Mesothelial cell of epicardium (in vitro differentiated cells): ENCODE results near the gene ATP5F1D. TPM values are rescaled to one million over a fixed set of nuclear protein-coding genes. Genes with fewer than 3 reads are reported as not detected.
A peak's percentile ranks its signal among the peaks of the same experiment; 100 is the strongest.

Source experiments
- DNase-seq, 2 experiments: peaks; one replicate each; pipeline ENCODE4 v3.0.0; 2021; ENCODE audit warnings: low spot score in 2 of 2; ENCODE audit not compliant: unreplicated experiment in 2 of 2
- H3K27ac Mint-ChIP-seq: 2 replicates; pipeline ENCODE4 v1.8.0; 2021; ENCODE audit warnings: mixed read lengths
- H3K27me3 Mint-ChIP-seq: 2 replicates; pipeline ENCODE4 v1.8.0; 2021; ENCODE audit warnings: low read depth, mixed read lengths
- H3K36me3 Mint-ChIP-seq: 2 replicates; pipeline ENCODE4 v1.8.0; 2021; ENCODE audit warnings: mixed read lengths
- H3K4me1 Mint-ChIP-seq: 2 replicates; pipeline ENCODE4 v1.8.0; 2021; ENCODE audit warnings: mixed read lengths
- H3K4me3 Mint-ChIP-seq: 2 replicates; pipeline ENCODE4 v1.8.0; 2021; ENCODE audit warnings: mild to moderate bottlenecking, moderate library complexity, mixed read lengths
- H3K9me3 Mint-ChIP-seq: 2 replicates; pipeline ENCODE4 v1.8.0; 2021; ENCODE audit warnings: mixed read lengths
- total RNA-seq: library from RNA; stranded (reverse); gene quantifications from 3 replicates; pipeline ENCODE4 v1.2.1, GENCODE V29; 2021
- TF ChIP-seq, protein P1 (sequence below): fragments of 200-600 bp; sonication (generic); IDR thresholded peaks from one replicate; pipeline ENCODE4 v1.5.0; 2021; ENCODE audit warnings: antibody characterized with exemption; ENCODE audit not compliant: unreplicated experiment

Gene ATP5F1D
- total RNA-seq, 1 donor from 2014 or later = 108 TPM

GRCh38 chr19:1261798-1262622 is 20.5 kb downstream of the ATP5F1D start:
- Mint-ChIP-seq H3K4me1 (peaks cover 43% of the 10 kb centered on the region), H3K9me3 (no peaks in the 10 kb centered on the region), H3K36me3 (peaks cover 7% of the 10 kb centered on the region), H3K27me3 (peaks cover under 1% of the 10 kb centered on the region), H3K4me3 (peak overlapping the region; percentile 79), H3K27ac (peak overlapping the region; percentile 97)
- DNase-seq = no peak
- TF ChIP-seq, protein P1, sequence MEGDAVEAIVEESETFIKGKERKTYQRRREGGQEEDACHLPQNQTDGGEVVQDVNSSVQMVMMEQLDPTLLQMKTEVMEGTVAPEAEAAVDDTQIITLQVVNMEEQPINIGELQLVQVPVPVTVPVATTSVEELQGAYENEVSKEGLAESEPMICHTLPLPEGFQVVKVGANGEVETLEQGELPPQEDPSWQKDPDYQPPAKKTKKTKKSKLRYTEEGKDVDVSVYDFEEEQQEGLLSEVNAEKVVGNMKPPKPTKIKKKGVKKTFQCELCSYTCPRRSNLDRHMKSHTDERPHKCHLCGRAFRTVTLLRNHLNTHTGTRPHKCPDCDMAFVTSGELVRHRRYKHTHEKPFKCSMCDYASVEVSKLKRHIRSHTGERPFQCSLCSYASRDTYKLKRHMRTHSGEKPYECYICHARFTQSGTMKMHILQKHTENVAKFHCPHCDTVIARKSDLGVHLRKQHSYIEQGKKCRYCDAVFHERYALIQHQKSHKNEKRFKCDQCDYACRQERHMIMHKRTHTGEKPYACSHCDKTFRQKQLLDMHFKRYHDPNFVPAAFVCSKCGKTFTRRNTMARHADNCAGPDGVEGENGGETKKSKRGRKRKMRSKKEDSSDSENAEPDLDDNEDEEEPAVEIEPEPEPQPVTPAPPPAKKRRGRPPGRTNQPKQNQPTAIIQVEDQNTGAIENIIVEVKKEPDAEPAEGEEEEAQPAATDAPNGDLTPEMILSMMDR = peak; percentile 1

DNA sequence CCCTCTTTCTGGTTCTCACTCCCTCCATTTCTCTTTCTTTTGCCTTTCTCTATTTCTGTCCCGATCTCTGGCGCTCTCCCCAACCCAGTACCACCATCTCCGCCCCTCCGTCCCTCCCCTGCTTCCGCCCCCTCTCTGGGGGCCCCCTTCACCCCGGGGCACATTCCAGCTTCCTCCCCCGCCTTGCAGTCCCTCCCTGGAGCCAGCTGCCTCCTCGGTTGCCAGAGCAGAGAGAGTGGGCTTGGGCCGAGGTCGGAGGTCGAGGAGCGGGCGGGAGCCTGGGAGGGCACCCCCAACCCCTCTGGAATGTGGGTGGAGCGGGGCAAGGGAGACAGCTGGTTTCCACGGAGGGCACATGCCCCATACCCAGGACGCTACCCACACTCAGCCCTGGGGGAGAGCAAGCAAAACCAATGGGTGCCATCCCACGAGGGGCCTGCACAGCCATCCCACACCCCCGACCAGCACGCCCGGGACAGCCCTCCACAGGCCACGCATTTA is 21.1 kb downstream of the ATP5F1D start:
- peaks cover 46% of the 10 kb centered on the region for H3K4me1 Mint-ChIP-seq
- no peak for DNase-seq
- peak overlapping the region; percentile 46 for H3K4me3 Mint-ChIP-seq
- H3K9me3 Mint-ChIP-seq = no peaks in the 10 kb centered on the region
- TF ChIP-seq, protein P1 = no peak
- H3K36me3 Mint-ChIP-seq = peaks cover 3% of the 10 kb centered on the region
- peaks cover 4% of the 10 kb centered on the region for H3K27me3 Mint-ChIP-seq
- H3K27ac Mint-ChIP-seq = peak overlapping the region; percentile 88

- peaks cover 48% of the 10 kb centered on the region for H3K4me1 Mint-ChIP-seq
- peak overlapping the region; percentile 46 for H3K4me3 Mint-ChIP-seq
- peaks cover 4% of the 10 kb centered on the region for H3K27me3 Mint-ChIP-seq
- H3K27ac Mint-ChIP-seq = peak overlapping the region; percentile 88
- H3K36me3 Mint-ChIP-seq = peaks cover 2% of the 10 kb centered on the region
- DNase-seq = no peak
- no peaks in the 10 kb centered on the region for H3K9me3 Mint-ChIP-seq
- TF ChIP-seq, protein P1 = no peak
Observed at GRCh38 chr19:1263188-1263587, 21.6 kb downstream of the ATP5F1D start.

GRCh38 chr19:1264801-1265614 is 23.5 kb downstream of the ATP5F1D start:
- Mint-ChIP-seq H3K4me3 (peak overlapping the region; percentile 54), H3K4me1 (peaks cover 53% of the 10 kb centered on the region), H3K27ac (peak overlapping the region; percentile 97), H3K27me3 (peaks cover 4% of the 10 kb centered on the region), H3K36me3 (no peaks in the 10 kb centered on the region), H3K9me3 (no peaks in the 10 kb centered on the region)
- DNase-seq = no peak
- TF ChIP-seq, protein P1 = no peak

- peaks cover 2% of the 10 kb centered on the region for H3K36me3 Mint-ChIP-seq
- TF ChIP-seq, protein P1 = no peak
- H3K27me3 Mint-ChIP-seq = peaks cover 4% of the 10 kb centered on the region
- peak overlapping the region; percentile 55 for H3K4me3 Mint-ChIP-seq
- H3K9me3 Mint-ChIP-seq = no peaks in the 10 kb centered on the region
- peaks cover 59% of the 10 kb centered on the region for H3K4me1 Mint-ChIP-seq
- no peak for DNase-seq
- peak overlapping the region; percentile 97 for H3K27ac Mint-ChIP-seq
Observed at GRCh38 chr19:1265615-1266128, 24.1 kb downstream of the ATP5F1D start.
